ENCODE results near the gene IL23A. TPM values are rescaled to one million over a fixed set of nuclear protein-coding genes. Genes with fewer than 3 reads are reported as not detected.
A peak's percentile ranks its signal among the peaks of the same experiment; 100 is the strongest.

Gene IL23A
- total and polyA plus RNA-seq, 10 of the 15 experiments (the other 5 are each of a cell fraction or from before 2014, with no cell fraction given), result 3.3 to 11.1 (median 5.2) TPM

- TF ChIP-seq EED (IDR thresholded peaks at IDR 0.05; ENCODE audit: low read depth), result peak; percentile 29; the same call in 1 of the 2 replicates
- no peak for TF ChIP-seq SMARCA5 (IDR thresholded peaks at IDR 0.05)
Measured at GRCh38 chr12:56300644-56301464, 37.8 kb upstream of the IL23A start (continued).

GRCh38 chr12:56304276-56304675 lies 34.4 kb upstream of the IL23A start:
- no peak for DNase-seq (ENCODE audit: low read depth, low spot score)
- Histone ChIP-seq H3K36me3 (ENCODE audit: control insufficient read depth in 2 of 2, insufficient read depth in 2 of 2, low read length in 1 of 2) (peaks cover 0 to 3% of the 10 kb centered on the region in 2 experiments; a peak in 2 of 4 replicates), H3K27ac (ENCODE audit: control insufficient read depth, insufficient read depth) (no peak overlapping the region), H3K9ac (ENCODE audit: control insufficient read depth, insufficient read depth, low read length) (no peak overlapping the region), H3K27me3 (replicated peaks in 1 of 2; ENCODE audit: control insufficient read depth in 2 of 2, insufficient read depth in 2 of 2, low read length in 1 of 2) (no peaks in the 10 kb centered on the region), H2AFZ (ENCODE audit: control insufficient read depth, low read depth, low read length) (no peak overlapping the region), H3K4me1 (ENCODE audit: control insufficient read depth, insufficient read depth, low read length) (peaks cover 11% of the 10 kb centered on the region), H3K4me2 (ENCODE audit: control insufficient read depth, insufficient read depth) (no peak overlapping the region), H3K79me2 (ENCODE audit: control insufficient read depth, insufficient read depth, low read length) (peaks cover 9% of the 10 kb centered on the region), H4K20me1 (ENCODE audit: control insufficient read depth, insufficient read depth) (no peaks in the 10 kb centered on the region), H3K9me3 (replicated peaks; ENCODE audit: control insufficient read depth, insufficient read depth, low read length) (no peaks in the 10 kb centered on the region), H3K4me3 (no peak overlapping the region)
- ChIA-PET POLR2A (no interaction called here), RAD21 (ENCODE audit: unreplicated experiment) (no interaction called here), CTCF (no interaction called here), SMC1A (ENCODE audit: uncharacterized antibody, unreplicated experiment) (no interaction called here)
- 77% methylated on average over 3 of the region's 3 CpGs for WGBS (ENCODE audit: insufficient coverage, insufficient replicate concordance, low lambda C conversion rate, missing lambda C conversion rate)
- TF ChIP-seq SP1 (IDR thresholded peaks at IDR 0.05; ENCODE audit: low read depth, low read length) (no peak), ZNF207 (IDR thresholded peaks at IDR 0.05; ENCODE audit: borderline replicate concordance) (no peak), RELB (IDR thresholded peaks at IDR 0.05; ENCODE audit: low read depth) (no peak), SMAD1 (IDR thresholded peaks at IDR 0.05; ENCODE audit: low read depth, partially characterized antibody) (no peak), RB1 (IDR thresholded peaks at IDR 0.05; ENCODE audit: borderline replicate concordance) (no peak), CHD2 (IDR thresholded peaks at IDR 0.05; ENCODE audit: borderline replicate concordance, low read depth, low read length) (no peak), BACH1 (IDR thresholded peaks at IDR 0.05; ENCODE audit: borderline replicate concordance) (no peak), BCL3 (IDR thresholded peaks at IDR 0.05; ENCODE audit: borderline replicate concordance, insufficient read depth, low read depth, low read length, poor library complexity, severe bottlenecking) (no peak), IRF4 (IDR thresholded peaks at IDR 0.05; ENCODE audit: low read depth, low read length) (no peak), MLLT1 (IDR thresholded peaks at IDR 0.05) (no peak), SUZ12 (IDR thresholded peaks at IDR 0.05; ENCODE audit: unreplicated experiment) (no peak), HCFC1 (IDR thresholded peaks at IDR 0.05; ENCODE audit: low read length) (no peak)
- ATAC-seq, result no peak
- in situ Hi-C loops (cut with MboI) (no loop called here), intact Hi-C loops (cut with micrococcal nuclease; ENCODE audit: unreplicated experiment) (no loop called here)
- no TSS peak for BruUV-seq (replicated peaks)
- FAIRE-seq, result no peak
